Kasumi-1 (cell line): Measurements from ENCODE around the gene PARVB.

ENCODE experiments used
- DNase-seq, 2 experiments: peaks; one replicate each; lab custom pipeline; 2025; lab: John Stamatoyannopoulos, UW

Gene PARVB

DNA sequence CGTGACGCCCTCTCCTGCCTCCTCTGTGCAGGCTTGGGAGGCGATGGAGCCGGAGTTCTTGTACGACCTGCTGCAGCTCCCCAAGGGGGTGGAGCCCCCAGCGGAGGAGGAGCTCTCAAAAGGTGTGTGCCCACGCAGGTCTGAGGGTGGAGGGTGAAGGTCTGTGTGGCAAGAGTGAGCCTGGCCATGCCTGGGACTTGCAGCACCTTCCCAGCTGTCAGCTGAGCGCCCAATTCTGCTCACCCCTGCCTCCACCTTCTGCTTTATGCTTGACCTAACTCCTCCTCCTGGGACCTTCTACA, 159.1 kb downstream of the PARVB start:
- DNase-seq, result no peak

DNA sequence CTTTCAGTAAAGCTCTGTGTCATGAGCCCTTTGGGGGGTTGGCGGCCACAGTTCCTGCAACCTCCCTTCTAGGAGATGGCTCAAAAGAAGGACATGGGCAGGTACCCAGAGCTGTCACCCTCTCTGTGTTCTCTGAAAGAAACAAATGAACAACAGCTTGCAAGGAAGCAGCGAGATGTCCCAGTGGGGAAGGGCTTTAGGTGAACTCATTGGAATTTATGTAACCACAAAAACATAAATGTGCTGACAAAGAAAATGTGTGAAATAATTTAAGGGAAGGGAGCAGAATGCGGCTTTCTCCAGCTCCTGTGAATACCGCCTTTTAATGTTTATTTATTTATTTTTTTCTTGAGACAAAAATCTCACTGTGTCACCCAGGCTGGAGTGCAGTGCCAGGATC, 159.9 kb downstream of the PARVB start:
- DNase-seq, result no peak

DNA sequence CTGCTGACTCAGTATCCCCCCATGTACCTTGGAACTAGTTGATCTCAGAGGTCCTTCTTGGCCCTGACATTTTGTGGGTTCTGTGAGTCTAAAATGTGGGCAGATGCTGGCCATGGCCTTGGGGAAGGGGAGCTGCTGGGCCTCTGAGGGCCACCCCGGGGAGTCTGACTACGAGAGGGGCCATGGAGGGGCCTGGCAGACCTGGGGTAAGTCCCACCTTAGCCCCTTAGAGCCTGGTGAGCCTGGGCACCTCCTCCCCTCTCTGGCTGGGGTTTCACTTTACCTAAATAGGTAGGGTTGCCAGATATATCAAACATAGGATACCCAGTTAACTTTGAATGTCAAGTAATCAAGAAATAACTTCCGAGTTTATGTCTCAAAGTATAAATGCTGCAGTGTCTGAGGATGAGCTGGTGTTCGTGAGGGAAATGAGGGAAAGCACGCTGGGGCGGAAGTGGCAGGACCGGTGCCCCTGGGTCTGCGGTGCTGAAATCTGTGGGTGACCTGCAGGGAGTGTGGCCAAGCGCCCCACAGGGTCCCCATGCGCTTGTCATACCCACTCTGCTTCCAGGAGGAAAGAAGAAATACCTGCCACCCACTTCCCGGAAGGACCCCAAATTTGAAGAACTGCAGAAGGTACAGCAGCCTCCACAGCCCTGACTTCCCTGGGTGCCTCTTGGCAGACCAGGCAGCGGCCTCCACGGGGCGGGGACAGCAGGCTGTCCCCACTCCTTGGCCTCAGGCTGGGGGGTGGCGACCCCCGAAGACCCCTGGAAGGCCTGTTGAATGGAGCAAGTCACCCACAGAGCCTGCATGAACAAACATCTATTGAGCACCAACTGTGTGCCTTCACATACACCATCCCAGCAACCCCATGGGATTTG, 161.4 kb downstream of the PARVB start:
- DNase-seq, result no peak

DNA sequence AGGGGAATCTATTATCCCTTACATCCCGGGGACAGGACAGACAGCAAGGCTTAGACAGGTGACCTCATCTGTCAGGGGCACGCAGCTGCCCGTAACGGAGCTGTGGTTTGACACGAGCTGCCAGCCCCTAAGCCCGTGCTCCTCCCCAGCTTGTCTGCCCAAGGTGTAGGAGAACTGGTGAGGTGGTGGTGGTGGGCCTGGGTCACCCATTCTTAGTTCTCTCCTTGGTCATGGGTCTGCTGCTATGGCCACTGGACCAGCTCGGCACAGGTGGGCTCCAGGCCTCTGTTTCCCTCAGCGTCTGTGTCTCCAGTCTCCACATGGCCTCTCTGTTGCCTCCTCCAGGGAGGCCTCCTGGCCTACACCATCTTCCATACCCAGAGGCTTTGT, 162.0 kb downstream of the PARVB start:
- no peak for DNase-seq

DNA sequence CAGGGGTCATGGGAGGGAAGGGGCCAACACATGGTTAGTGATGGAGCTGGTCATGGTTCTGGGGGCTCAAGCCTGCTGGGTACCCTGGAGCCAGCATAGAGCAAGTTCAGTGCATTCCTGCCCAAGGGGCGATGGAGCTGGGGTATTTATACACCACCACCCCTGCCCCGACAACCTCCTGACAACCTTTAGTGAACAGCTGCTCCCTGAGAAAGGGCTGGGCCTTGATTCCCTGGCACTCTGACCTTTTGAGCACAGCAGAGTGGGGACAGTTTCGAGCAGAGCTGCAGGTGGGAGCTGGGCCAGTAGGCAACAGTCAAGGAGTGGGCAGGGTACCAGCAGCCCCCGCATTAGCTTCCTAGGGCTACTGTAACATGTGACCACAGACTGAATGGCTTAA, 162.6 kb downstream of the PARVB start:
- DNase-seq, result no peak

DNA sequence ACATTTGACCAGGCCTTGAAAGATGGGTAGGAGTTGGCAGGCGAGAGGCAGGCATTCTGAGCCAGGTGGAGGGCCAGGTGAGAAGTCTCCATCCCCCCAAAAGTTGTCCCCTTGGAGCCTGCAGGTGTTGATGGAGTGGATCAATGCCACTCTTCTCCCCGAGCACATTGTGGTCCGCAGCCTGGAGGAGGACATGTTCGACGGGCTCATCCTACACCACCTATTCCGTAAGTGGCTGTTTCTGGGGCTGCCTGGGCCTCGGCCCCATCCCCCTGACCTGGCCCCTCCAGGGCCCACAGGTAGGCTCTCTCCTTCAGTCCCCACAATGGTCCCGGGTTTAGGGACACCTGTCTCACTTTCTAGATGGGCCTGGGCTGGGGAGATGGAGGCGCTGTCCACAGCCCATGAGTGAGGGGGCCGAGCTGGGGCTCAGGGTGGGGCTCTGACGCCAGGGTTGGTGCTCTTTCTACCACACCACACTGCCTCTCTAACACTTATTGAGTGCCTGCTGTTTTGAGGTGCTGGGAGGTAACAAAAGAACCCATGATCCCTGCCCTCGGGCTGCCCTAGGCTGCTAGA, 163.6 kb downstream of the PARVB start:
- DNase-seq, result no peak

DNA sequence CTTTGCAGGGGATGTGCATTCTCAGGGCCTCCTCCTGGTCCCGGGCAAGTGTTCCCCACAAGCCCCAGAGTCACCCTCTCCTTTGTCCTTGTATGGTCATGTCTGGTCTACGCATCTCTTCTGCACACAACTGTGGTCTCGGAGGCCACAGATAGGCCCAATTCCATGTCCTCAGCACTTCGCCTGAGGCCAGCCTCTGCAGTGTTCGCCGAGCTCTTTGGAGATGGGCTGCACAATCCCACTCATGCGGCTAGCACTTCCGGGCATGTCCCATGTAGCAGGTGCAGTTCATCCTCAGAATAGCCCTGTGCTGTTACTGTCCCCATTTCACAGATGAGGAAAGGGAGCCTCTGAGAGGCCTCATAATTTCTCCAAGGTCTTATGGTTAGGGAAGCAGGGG, 164.2 kb downstream of the PARVB start:
- DNase-seq, result no peak

DNA sequence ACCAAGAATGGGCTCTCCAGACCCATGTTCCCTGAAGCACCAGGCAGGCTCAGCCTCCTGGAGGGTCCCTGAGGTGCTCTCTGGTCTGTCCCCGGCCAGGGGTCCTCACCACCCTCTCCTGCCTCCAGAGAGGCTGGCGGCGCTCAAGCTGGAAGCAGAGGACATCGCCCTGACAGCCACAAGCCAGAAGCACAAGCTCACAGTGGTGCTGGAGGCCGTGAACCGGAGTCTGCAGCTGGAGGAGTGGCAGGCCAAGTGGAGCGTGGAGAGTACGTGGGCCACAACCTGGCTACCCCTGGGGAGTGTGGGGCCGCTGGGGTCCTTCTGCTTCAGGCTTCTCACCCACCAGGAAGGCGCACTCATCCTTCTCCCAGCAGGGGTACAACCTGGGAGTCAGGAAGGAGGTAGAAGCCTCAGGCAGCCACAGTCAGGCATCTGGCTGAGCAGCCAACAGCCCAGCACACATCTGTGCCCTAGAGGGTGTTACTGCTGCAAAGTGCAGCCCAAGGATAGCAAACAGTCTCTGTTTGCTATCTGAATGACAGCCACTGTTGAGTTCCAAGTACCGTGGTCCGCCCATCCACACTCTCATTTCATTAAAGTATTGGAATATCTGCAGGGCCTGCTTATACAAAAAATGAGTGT, 165.0 kb downstream of the PARVB start:
- no peak for DNase-seq

DNA sequence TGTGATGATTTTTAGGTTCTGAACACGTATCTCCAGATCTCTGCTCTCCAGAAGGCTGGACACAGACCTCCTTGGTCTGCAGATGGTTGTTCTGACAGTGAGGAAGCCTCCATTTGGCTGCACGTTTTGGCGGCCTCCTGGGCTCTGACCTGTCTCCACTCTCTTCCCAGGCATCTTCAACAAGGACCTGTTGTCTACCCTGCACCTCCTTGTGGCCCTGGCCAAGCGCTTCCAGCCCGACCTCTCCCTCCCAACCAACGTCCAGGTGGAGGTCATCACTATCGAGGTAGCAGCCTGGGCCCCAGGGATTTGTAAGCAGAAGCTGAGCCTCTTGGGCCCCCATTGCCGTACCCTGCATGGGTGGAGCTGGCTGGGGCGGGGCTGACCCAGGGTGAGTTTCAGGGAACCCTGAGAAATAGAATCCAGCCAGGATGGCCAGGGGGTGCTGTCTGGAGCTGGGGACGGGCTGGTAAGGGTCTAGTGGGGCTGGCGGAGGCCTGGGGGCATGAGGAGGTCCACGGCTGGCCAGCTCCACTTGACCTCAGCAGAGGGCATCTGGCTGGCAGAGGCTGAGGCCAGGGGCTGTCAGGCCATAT, 166.4 kb downstream of the PARVB start:
- DNase-seq, result no peak

DNA sequence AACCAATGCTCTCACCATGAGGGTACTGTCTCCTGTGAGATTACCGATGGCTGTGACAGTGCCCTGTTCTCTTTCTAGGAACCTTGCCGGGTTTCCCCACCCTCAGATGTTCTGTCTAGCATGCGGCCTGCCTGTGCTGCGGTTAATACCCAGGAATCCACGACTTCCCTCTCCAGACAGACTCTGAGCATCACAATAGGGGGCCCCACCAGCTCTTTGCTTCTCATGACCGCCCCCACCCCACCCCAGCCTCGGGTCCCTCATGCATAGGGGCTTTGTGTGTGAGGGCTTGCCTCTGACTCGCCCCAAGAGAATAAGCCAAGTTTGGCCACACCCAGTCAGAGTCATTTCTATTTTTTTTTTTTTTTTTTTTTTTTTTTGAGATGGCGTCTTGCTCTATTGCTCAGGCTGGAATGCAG, 166.9 kb downstream of the PARVB start:
- no peak for DNase-seq

DNA sequence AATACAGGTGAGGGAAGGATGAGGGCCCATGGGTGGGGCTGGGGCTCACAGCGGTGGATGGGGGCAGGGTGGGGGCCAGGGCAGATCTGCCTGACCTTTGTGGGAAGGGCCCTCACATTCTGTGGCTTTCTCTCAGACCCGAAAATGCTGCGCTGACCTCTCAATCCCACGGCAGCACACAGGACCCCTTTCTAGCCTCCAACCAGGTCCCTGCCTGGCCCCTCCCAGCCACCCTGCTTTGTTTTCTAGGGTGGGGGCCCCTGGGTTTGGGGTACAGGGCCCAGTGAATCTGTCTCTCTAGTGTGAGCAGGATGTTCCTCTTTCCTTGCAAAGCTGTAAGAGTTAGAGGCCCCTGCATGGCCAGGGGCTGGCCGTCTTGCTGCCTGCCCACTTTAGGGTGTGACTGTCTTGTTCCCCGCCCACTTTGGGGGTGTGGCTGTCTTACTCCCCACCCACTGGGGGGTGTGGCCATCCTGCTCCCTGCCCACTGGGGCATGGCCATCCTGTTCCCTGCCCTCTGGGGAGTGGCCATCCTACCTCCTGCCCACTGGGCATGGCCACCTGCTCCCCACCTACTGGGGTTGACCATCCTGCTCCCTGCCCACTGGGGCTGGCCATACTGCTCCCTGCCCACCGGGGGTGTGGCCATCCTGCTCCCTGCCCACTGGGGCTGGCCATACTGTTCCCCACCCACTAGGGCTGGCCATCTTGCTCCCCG, 168.2 kb downstream of the PARVB start:
- DNase-seq, result peak; percentile 36 to 60

DNA sequence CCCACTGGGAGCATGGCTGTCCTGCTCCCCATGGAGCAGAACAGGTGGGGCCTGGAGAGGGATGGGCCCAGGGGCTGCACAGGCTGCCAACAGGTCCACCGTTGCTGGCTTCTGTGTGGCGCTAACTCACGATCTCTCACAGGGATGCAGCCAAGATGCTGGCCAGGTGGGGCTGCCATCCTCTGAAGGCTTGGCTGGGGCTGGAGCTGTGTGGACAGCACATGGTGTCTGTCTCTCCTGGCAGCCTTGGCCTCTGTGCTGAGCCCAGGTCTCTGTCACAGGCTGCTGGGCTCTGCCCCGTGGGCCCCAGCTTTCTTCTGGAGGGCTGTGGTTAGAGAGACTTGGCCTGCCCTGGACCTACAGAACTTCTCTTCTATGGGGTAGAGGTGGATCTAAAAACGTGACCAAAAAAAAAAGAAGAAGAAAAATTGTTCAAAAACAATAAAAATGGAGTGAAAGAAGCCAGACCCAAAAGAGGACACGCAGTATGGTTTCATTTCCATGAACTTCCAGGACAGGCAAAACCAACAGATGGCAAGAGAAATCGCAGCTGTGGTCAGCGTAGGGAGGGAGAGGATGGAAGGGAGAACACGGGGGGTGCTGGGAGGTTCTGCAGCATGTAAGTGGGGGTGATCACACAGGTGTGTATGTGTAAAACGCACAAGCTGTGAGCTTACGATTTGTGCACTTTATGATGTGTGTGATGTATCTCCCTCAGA, 168.9 kb downstream of the PARVB start:
- DNase-seq, result no peak

DNA sequence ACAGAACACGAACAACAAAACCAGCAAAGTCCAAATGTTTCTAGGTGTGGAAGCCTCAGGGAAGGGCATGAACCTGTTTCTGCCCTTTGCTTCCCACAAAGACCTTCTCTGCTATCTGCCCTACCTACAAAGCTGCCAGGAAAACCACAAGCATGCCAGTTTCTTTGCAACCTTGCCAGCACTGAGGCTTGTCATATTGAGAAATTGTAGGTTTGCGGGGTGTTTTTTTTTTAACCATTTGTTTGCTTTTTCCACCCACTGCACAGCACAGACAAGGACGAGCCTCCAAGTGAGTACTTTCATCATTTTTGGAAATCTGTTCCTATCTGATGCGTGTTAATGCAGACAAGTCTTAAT, 169.4 kb downstream of the PARVB start:
- DNase-seq, result no peak

DNA sequence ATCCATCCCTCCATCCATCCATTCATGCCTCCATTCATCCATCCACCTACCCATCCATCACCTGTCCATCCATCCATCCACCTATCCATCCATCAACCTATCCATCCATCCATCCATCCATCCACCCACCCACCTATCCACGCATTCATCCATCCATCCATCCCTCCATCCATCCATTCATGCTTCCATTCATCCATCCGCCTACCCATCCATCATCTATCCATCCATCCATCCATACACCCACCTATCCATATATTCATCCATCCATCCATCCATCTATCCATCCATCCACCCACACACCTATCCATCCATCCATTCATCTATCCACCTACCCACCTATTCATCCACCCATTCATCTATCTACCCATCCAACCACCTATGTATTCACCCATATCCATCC, 170.5 kb downstream of the PARVB start:
- no peak for DNase-seq

DNA sequence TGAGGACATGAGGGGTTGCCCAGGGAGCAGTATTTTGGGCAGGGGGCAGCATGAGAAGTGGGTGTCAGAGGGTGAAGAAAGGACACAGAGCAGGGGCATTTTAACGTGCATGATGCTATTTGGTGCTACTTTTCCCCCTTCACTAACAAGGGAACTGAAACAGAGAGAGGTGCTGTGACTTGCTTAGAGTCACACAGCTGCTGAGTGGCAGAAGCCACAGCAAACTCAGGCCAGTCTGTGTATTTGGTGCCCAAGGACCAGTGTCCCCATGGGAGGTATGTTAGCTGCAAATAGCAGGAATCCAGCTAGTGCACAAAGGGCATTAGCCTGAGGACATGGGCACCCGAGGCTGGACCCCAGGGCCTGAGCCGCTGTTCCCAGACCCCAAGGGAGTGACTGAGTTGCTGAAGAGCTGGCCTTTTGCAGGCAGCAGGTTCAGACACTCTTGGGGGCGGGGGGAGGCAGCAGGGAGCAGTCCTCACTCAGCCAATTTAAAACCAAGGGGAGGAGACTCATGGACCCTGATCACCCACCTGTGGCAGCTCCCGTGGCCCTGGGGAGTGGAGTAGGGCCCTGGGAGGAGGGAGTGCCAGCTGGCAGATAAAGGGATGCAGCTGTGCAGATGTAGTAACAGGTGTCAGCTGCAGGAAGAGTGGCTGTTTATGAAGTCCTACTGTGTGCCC, 171.2 kb downstream of the PARVB start:
- no peak for DNase-seq

DNA sequence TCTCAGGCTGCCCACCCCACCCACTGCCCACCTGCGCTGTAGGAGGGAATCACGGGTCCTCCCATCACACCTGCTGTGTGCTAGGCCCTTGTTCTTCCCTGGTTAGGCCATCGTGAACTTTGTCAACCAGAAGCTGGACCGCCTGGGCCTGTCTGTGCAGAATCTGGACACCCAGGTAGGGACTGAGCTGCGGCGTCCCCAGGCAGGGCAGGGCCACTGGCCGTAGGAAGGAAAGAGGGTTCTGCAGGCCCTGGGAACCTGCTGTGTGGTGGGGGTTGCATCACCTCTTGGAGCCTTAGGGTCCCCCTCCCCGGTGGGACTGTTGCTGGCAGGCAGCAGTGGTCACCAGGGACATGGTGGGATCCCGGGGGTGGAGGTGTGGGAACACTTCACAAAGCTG, 172.1 kb downstream of the PARVB start:
- DNase-seq, result no peak

DNA sequence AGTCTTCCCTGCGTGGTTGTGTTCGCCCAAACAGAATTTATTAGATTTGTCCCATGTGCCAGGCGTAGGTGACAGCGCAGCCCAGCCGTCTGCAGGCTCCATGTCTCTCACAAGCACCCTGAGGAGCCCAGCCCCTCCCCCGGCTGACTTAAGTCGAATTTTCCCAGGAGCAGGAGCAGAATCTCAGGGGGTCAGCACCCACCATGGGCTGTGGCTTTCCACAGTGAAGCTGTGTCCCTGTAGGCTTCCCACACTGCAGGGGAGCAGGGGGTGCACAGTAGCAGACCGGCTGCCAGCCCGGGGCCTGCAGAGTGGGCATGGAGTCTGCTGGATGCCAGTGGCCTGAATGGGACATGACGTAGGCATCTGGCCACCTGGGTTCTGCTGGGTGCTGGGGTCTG, 172.6 kb downstream of the PARVB start:
- no peak for DNase-seq

DNA sequence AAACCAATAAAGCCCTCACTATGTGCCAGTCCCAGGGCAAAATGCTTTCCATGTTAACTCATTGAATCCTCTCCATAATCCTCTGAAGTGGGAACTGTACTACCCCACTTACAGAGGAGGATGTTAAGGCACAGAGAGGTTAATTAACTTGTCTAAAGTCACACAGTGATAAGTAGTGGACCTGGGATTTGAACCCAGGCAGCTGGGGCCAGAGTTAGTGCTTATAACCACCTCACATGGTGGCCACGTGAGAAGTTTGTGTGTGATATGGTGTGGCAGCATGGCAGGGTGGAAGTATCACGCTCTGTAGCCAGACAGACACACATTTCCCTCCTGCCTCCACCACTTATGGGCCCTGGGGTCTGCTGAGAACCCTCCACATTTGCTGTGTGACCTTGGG, 173.2 kb downstream of the PARVB start:
- no peak for DNase-seq

DNA sequence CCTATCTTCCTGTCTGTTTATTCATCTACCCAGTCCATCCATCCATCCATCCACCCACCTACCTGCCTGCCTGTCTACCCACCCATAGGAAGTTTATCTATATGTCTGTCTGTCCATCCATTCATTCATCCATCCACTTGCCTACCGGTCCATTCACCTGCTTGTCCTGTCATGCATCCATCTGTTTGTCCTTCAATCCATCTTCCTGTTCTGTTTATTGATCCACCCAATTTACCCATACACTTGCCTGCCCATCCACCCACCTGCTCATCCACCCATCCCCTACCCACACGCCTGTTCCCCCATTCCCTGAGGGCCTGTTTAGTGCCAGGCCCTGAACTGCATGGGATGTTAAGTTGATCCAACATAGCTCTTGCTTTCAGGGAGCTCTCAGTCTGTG, 175.1 kb downstream of the PARVB start:
- no peak for DNase-seq

DNA sequence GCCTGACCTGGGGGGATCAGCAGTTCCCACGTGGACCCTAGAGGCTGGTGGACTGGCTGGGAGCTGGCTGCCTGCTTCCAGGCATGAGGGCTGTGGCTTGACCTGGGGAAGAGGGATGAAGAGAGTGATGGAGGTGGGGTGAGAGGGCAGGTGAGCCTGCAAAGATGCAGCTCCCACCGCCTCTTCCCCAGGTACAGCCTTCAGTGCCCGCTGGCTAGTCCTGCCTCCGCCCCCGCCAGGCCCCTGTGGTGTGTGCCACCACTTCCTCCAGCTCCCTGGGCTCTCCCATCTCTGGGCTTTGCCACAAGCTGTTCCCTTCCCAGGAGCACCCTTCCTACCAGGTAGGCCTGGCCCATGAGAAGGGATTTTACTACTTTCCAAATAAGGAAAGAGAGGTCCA, 175.8 kb downstream of the PARVB start:
- DNase-seq, result no peak

DNA sequence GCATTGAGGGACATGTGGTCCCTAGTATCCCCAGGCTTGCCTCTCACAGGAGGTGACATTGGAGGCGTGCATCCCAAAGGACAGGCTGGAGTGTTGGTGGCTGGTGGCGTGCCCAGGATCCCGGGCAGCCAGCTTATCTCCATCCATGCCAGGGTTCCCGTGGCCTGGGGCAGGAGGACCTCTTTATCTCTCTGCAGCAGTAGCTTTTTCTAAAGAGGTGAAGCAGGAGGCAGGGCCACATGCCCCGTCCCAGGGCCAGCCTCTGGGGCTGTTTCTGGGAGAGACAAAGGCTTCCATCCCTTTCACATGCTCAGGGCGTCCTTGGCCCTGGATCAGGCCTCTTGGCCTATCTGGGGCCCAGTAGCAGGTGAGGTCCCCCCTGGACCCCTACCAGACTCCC, 176.3 kb downstream of the PARVB start:
- no peak for DNase-seq
